Chondrocyte (in vitro differentiated cells): Measurements from ENCODE around the gene ACTR5. TPM values are rescaled to one million over a fixed set of nuclear protein-coding genes. Genes with fewer than 3 reads are reported as not detected.

Experiments
- DNase-seq: peaks from one replicate; pipeline ENCODE4 v3.0.0; 2021; ENCODE audit warnings: mixed read lengths, low spot score
- H3K27ac Mint-ChIP-seq: one replicate; pipeline ENCODE4 v1.8.0; 2021; ENCODE audit warnings: mild to moderate bottlenecking, moderate library complexity, mixed read lengths; ENCODE audit not compliant: unreplicated experiment
- H3K27me3 Mint-ChIP-seq: 2 replicates; pipeline ENCODE4 v1.8.0; 2021; ENCODE audit warnings: low read depth, mixed read lengths
- H3K36me3 Mint-ChIP-seq: 2 replicates; pipeline ENCODE4 v1.8.0; 2021; ENCODE audit warnings: low read depth, mixed read lengths
- H3K4me1 Mint-ChIP-seq: 2 replicates; pipeline ENCODE4 v1.8.0; 2021; ENCODE audit warnings: low read depth, mild to moderate bottlenecking, mixed read lengths
- H3K4me3 Mint-ChIP-seq: one replicate; pipeline ENCODE4 v1.8.0; 2021; ENCODE audit warnings: mild to moderate bottlenecking, moderate library complexity, mixed read lengths; ENCODE audit not compliant: unreplicated experiment
- H3K9me3 Mint-ChIP-seq: 2 replicates; pipeline ENCODE4 v1.8.0; 2021; ENCODE audit warnings: low read depth, mixed read lengths
- total RNA-seq: library from RNA; stranded (reverse); gene quantifications from 3 replicates; pipeline ENCODE4 v1.2.1, GENCODE V29; 2021
- TF ChIP-seq, protein P1 (sequence below): fragments of 200-600 bp; sonication (generic); IDR thresholded peaks from 2 replicates; pipeline ENCODE4 v1.5.0; 2021; ENCODE audit warnings: antibody characterized with exemption, mild to moderate bottlenecking, moderate library complexity

The ACTR5 gene
- total RNA-seq, 1 donor from 2014 or later, result 4.9 TPM

GRCh38 chr20:38731738-38732113 is 16.5 kb upstream of the ACTR5 start:
- TF ChIP-seq, protein P1, sequence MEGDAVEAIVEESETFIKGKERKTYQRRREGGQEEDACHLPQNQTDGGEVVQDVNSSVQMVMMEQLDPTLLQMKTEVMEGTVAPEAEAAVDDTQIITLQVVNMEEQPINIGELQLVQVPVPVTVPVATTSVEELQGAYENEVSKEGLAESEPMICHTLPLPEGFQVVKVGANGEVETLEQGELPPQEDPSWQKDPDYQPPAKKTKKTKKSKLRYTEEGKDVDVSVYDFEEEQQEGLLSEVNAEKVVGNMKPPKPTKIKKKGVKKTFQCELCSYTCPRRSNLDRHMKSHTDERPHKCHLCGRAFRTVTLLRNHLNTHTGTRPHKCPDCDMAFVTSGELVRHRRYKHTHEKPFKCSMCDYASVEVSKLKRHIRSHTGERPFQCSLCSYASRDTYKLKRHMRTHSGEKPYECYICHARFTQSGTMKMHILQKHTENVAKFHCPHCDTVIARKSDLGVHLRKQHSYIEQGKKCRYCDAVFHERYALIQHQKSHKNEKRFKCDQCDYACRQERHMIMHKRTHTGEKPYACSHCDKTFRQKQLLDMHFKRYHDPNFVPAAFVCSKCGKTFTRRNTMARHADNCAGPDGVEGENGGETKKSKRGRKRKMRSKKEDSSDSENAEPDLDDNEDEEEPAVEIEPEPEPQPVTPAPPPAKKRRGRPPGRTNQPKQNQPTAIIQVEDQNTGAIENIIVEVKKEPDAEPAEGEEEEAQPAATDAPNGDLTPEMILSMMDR, result peak; percentile 70
- H3K27ac Mint-ChIP-seq, result no peak overlapping the region
- H3K27me3 Mint-ChIP-seq, result peaks cover 93% of the 10 kb centered on the region
- no peaks in the 10 kb centered on the region for H3K9me3 Mint-ChIP-seq
- no peak overlapping the region for H3K4me3 Mint-ChIP-seq
- no peak for DNase-seq
- peaks cover 22% of the 10 kb centered on the region for H3K4me1 Mint-ChIP-seq
- peaks cover 7% of the 10 kb centered on the region for H3K36me3 Mint-ChIP-seq

DNA sequence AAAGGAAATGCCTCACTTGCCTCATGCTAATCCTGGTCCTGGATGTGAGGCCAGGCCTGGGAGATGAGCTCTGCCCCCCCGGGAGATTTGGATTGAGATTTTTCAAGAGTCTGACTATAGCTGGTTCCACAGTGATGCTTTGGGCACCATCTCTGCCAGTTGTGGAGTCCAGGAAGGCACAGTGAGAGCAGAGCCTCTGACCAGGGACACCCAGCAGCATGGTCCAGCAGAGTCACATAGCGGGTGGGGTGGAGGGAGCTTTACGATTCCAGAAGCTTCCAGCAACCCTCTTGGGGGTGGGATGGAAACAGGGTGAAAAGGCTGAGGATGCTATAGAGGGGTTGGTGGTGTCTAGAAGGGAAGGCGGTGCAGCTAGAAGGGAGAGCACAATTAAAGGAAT is 15.3 kb upstream of the ACTR5 start:
- no peak overlapping the region for H3K27ac Mint-ChIP-seq
- no peak overlapping the region for H3K4me3 Mint-ChIP-seq
- H3K27me3 Mint-ChIP-seq, result peaks cover 89% of the 10 kb centered on the region
- H3K4me1 Mint-ChIP-seq, result peaks cover 19% of the 10 kb centered on the region
- no peaks in the 10 kb centered on the region for H3K9me3 Mint-ChIP-seq
- TF ChIP-seq, protein P1, result no peak
- peaks cover 3% of the 10 kb centered on the region for H3K36me3 Mint-ChIP-seq
- DNase-seq, result no peak

- Mint-ChIP-seq H3K36me3 (no peaks in the 10 kb centered on the region), H3K27me3 (peaks cover 75% of the 10 kb centered on the region), H3K27ac (no peak overlapping the region)
Observed at GRCh38 chr20:38735172-38735571, 13.1 kb upstream of the ACTR5 start.

DNA sequence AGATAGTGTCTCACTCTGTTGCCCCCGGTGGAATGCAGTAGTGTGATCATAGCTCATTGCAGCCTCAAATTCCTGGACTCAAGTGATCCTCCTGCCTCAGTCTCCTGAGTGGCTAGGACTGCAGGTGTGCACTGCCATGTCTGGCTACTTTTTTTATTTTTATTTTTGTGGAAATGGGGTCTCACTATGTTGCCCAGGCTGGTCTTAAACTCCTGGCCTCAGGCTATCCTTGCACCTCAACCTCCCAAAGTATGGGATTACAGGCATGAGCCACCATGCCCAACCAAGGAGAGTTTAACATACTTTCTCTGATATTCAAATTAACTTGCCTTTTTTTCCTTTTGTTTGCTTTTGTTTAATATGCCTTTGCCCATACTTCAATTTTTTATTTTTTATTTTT is 10.4 kb upstream of the ACTR5 start:
- Mint-ChIP-seq H3K4me1 (no peaks in the 10 kb centered on the region), H3K27me3 (peaks cover 78% of the 10 kb centered on the region), H3K27ac (no peak overlapping the region), H3K4me3 (no peak overlapping the region), H3K9me3 (no peaks in the 10 kb centered on the region), H3K36me3 (no peaks in the 10 kb centered on the region)
- TF ChIP-seq, protein P1, result no peak
- no peak for DNase-seq

More at GRCh38 chr20:38735172-38735571, 13.1 kb upstream of the ACTR5 start:
- no peak for DNase-seq
- peaks cover 9% of the 10 kb centered on the region for H3K4me1 Mint-ChIP-seq
- H3K9me3 Mint-ChIP-seq, result no peaks in the 10 kb centered on the region
- no peak overlapping the region for H3K4me3 Mint-ChIP-seq
- TF ChIP-seq, protein P1, result no peak

DNA sequence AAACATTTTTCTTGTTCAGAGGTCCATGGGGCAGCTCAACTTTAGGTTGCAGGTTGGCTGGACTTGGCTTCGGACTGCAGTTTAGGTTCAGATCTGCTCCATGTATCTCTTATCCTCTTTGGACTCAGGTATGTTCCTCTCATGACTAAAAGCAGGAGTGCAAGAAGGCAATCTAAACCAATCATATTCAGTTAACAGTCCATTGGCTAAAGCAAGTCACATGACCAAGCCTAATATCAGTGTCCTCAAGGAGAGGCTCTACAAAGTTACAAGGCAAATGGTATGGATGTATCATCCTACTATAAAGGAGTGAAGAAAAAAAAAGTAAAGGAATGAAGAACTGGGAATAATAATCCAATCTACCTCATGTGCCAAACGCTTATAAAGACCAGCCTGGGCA is 2.5 kb upstream of the ACTR5 start:
- H3K4me1 Mint-ChIP-seq, result peaks cover 19% of the 10 kb centered on the region
- no peak overlapping the region for H3K4me3 Mint-ChIP-seq
- DNase-seq, result no peak
- TF ChIP-seq, protein P1, result no peak
- peaks cover 23% of the 10 kb centered on the region for H3K27me3 Mint-ChIP-seq
- no peaks in the 10 kb centered on the region for H3K36me3 Mint-ChIP-seq
- no peaks in the 10 kb centered on the region for H3K9me3 Mint-ChIP-seq
- H3K27ac Mint-ChIP-seq, result no peak overlapping the region
